GM23248 (cell line): ENCODE measurements around the gene NAGS.

Source experiments
- EZH2 ChIP-seq: fragments of 200-600 bp; sonication (generic); IDR thresholded peaks from 2 replicates; pipeline ENCODE4 v1.6.1; 2018; ENCODE audit warnings: antibody characterized with exemption, mild to moderate bottlenecking; ENCODE audit not compliant: insufficient read depth, poor library complexity, severe bottlenecking
- EZH2phosphoT487 ChIP-seq: fragments of 200-600 bp; sonication (generic); IDR thresholded peaks from 2 replicates; pipeline ENCODE4 v1.6.1; 2018; ENCODE audit warnings: antibody characterized with exemption, moderate library complexity, mild to moderate bottlenecking, low read depth; ENCODE audit not compliant: insufficient read depth

DNA sequence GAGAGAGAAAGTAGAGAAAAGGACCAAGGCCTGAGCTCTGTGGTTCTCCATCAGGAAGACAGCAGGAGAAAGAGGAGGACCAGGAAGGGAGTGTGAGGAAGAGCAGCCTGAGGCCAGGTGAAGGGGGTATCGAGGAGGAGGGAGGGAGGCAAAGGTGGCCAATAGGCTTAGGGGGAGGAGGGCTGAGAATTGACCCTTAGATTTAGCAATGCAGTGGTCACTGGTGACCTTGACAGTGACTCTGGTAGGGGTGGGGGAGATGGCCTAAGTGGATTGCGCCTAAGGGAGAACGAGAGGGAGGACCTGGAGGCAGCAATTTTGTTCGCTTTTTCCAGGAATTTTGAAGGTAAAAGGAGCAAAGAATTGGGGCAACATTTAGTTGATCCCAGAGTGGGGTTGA is 5.4 kb upstream of the NAGS start:
- TF ChIP-seq EZH2 (no peak), EZH2phosphoT487 (no peak)
